ENCODE results near the gene SLC35E4. TPM values are rescaled to one million over a fixed set of nuclear protein-coding genes. Genes with fewer than 3 reads are reported as not detected.
A peak's percentile ranks its signal among the peaks of the same experiment; 100 is the strongest.
"Not testable (repeated sequence)": the region's sequence is repeated elsewhere in the genome, so short reads cannot be mapped to it uniquely, and the experiment has no call there.

The SLC35E4 gene
- 1 to 10 TPM; 1.8 to 2.0 (median 2.0) TPM for polyA plus RNA-seq (ENCODE audit: insufficient read length in 3 of 3)
- long read RNA-seq, donor 1: 0 reads
- long read RNA-seq, donor 2, partial matches to known transcripts: 0 of 1 reads
- long read RNA-seq, donor 2, other reads (novel, unspliced or antisense): 0 of 1 reads
- long read RNA-seq, donor 3, partial matches to known transcripts: 7 of 11 reads
- long read RNA-seq, donor 3, other reads (novel, unspliced or antisense): 0 of 11 reads
- long read RNA-seq, donor 4, partial matches to known transcripts: 8 of 8 reads
- long read RNA-seq, donor 4, other reads (novel, unspliced or antisense): 0 of 8 reads
- long read RNA-seq, donor 5, partial matches to known transcripts: 0 of 1 reads
- long read RNA-seq, donor 5, other reads (novel, unspliced or antisense): 0 of 1 reads
- long read RNA-seq, donor 6, partial matches to known transcripts: 0 of 1 reads
- long read RNA-seq, donor 6, other reads (novel, unspliced or antisense): 0 of 1 reads
- long read RNA-seq, donor 7, partial matches to known transcripts: 0 of 1 reads
- long read RNA-seq, donor 7, other reads (novel, unspliced or antisense): 0 of 1 reads
- long read RNA-seq, donor 8, partial matches to known transcripts: 0 of 1 reads
- long read RNA-seq, donor 8, other reads (novel, unspliced or antisense): 0 of 1 reads
- long read RNA-seq, donor 9: 0 reads
- long read RNA-seq, donor 10, partial matches to known transcripts: 0 of 1 reads
- long read RNA-seq, donor 10, other reads (novel, unspliced or antisense): 0 of 1 reads
- long read RNA-seq, donor 11: 0 reads
- long read RNA-seq, donor 12: 0 reads
- long read RNA-seq, donor 13, partial matches to known transcripts: 0 of 3 reads
- long read RNA-seq, donor 13, other reads (novel, unspliced or antisense): 0 of 3 reads
- long read RNA-seq, donor 14, partial matches to known transcripts: 0 of 1 reads
- long read RNA-seq, donor 14, other reads (novel, unspliced or antisense): 0 of 1 reads
- long read RNA-seq, donor 15: 0 reads
- long read RNA-seq, donor 16, partial matches to known transcripts: 9 of 11 reads
- long read RNA-seq, donor 16, other reads (novel, unspliced or antisense): 0 of 11 reads

- peak; percentile 54 to 83 (median 77) for DNase-seq (ENCODE audit: extremely low read depth in 1 of 11, low read depth in 9 of 11, low spot score in 4 of 11)
Measured at GRCh38 chr22:30635273-30636225, at the start of gene SLC35E4. TSS of gene SLC35E4 (plus strand) at chr22:30635781. CDS start at chr22:30636451, 670 bp downstream.

GRCh38 chr22:30586414-30586813 lies 49.2 kb upstream of the SLC35E4 start:
- DNase-seq (ENCODE audit: extremely low read depth in 1 of 11, low read depth in 9 of 11, low spot score in 4 of 11): no peak

- no peak for DNase-seq (ENCODE audit: extremely low read depth in 1 of 11, low read depth in 9 of 11, low spot score in 4 of 11)
Measured at GRCh38 chr22:30591191-30591587, 44.4 kb upstream of the SLC35E4 start.

GRCh38 chr22:30591588-30592359 lies 43.8 kb upstream of the SLC35E4 start, which contains the start of gene PES1:
TSS of gene PES1 (minus strand) at chr22:30591910. CDS start at chr22:30591833, 77 bp downstream.
- DNase-seq (ENCODE audit: extremely low read depth in 1 of 11, low read depth in 9 of 11, low spot score in 4 of 11): peak; percentile 97 to 99 (median 98)

GRCh38 chr22:30592360-30592713 lies 43.2 kb upstream of the SLC35E4 start:
- DNase-seq (ENCODE audit: extremely low read depth in 1 of 11, low read depth in 9 of 11, low spot score in 4 of 11): not testable (repeated sequence)

- no peak for DNase-seq (ENCODE audit: extremely low read depth in 1 of 11, low read depth in 9 of 11, low spot score in 4 of 11)
Measured at GRCh38 chr22:30596199-30596598, 39.4 kb upstream of the SLC35E4 start.

- DNase-seq (ENCODE audit: extremely low read depth in 1 of 11, low read depth in 9 of 11, low spot score in 4 of 11): no peak
Measured at GRCh38 chr22:30596886-30597285, 38.7 kb upstream of the SLC35E4 start.

- no peak for DNase-seq (ENCODE audit: extremely low read depth in 1 of 11, low read depth in 9 of 11, low spot score in 4 of 11)
Measured at GRCh38 chr22:30598986-30599385, 36.6 kb upstream of the SLC35E4 start.

GRCh38 chr22:30600921-30601320 lies 34.7 kb upstream of the SLC35E4 start:
- no peak for DNase-seq (ENCODE audit: extremely low read depth in 1 of 11, low read depth in 9 of 11, low spot score in 4 of 11)

GRCh38 chr22:30601464-30601863 lies 34.1 kb upstream of the SLC35E4 start:
- no peak for DNase-seq (ENCODE audit: extremely low read depth in 1 of 11, low read depth in 9 of 11, low spot score in 4 of 11)

GRCh38 chr22:30602049-30602448 lies 33.5 kb upstream of the SLC35E4 start:
- DNase-seq (ENCODE audit: extremely low read depth in 1 of 11, low read depth in 9 of 11, low spot score in 4 of 11): no peak

GRCh38 chr22:30603801-30604200 lies 31.8 kb upstream of the SLC35E4 start:
- no peak for DNase-seq (ENCODE audit: extremely low read depth in 1 of 11, low read depth in 9 of 11, low spot score in 4 of 11)

GRCh38 chr22:30604723-30605122 lies 30.9 kb upstream of the SLC35E4 start:
- DNase-seq (ENCODE audit: extremely low read depth in 1 of 11, low read depth in 9 of 11, low spot score in 4 of 11): no peak

GRCh38 chr22:30605449-30606110 lies 30.0 kb upstream of the SLC35E4 start:
- DNase-seq (ENCODE audit: extremely low read depth in 1 of 11, low read depth in 9 of 11, low spot score in 4 of 11): no peak

GRCh38 chr22:30606455-30607299 lies 28.9 kb upstream of the SLC35E4 start, which contains the start of gene TCN2:
TSS of gene TCN2 (plus strand) at chr22:30607174. CDS start at chr22:30607332, 158 bp downstream.
- peak; percentile 53 to 82 (median 70) for DNase-seq (ENCODE audit: extremely low read depth in 1 of 11, low read depth in 9 of 11, low spot score in 4 of 11)

- no peak for DNase-seq (ENCODE audit: extremely low read depth in 1 of 11, low read depth in 9 of 11, low spot score in 4 of 11)
Measured at GRCh38 chr22:30607300-30607930, 28.2 kb upstream of the SLC35E4 start.
